Measurements from ENCODE around the gene TBC1D9.
"Not testable (repeated sequence)": the region's sequence is repeated elsewhere in the genome, so short reads cannot be mapped to it uniquely, and the experiment has no call there.

TBC1D9 gene

DNA sequence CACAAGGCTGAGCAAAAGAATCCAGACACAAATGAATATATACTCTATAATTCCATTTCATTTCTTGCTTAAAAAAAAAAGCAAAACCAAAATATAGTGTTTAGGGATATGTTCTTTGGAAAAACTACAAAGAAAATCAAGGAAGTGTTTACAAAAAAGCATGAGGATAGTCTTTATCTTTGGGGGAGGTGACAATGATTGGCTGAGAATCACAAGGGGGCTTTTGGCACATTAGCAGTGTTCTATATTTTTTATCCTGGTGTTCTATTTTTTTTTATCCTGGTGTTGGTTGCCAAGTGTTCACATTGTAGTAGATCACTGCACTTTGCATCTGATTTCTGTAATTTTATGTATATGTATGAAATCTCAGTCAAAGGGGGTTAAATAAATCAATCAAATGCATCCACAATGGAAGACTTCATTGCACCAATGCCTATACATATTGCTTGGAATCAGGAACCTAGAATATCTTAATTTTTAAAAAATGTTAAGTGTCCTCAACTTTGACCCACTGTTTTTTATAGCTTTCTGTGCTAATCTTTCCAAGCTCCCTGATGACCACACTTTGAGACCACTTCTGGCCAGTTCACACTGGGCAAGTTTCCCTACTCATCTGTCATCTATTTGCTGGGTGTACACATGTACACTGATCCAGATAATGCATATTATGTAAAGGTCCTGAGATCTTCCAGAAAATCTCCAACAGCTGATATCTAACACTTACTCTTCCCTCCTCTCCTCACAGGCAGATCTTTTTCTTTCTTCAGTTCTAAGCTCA lies 3.7 kb downstream of the TBC1D9 start:
- no peak for FAIRE-seq

DNA sequence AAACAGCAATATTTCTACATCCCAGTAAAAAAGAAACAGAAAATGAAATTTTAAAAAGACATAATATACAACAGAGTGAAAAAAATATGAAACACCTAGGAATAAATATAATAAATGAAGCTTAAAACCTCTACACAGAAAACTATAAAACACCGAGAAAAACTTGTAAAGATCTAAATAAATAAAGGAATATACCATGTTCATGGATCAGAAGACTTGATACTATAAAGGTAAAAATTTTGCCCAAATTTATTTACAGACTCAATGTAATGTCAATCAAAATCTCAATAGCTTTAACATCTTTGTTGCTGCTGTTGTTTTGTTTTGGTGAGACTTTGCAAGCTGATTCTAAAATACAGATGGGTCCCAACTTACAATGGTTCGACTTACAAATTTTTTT lies 5.7 kb downstream of the TBC1D9 start:
- FAIRE-seq: peak; percentile 90

DNA sequence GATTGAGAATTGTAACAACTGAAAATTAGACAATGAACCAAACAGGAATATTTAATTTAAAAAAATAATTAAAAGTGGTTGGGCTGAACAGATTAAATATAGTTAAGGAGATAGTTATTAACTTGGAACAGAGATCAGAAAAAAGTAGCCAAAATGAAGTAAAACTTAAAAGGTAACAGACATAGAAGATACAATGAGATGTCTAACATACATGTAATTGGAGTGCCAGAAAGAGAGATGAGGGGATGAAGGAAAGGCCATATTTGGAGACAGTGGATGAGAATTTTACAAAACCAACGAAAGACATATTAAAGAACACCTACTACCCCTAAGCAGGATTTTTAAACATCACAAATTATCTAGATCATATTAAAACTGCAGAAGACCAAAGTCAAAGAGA lies 8.0 kb downstream of the TBC1D9 start:
- FAIRE-seq: no peak

DNA sequence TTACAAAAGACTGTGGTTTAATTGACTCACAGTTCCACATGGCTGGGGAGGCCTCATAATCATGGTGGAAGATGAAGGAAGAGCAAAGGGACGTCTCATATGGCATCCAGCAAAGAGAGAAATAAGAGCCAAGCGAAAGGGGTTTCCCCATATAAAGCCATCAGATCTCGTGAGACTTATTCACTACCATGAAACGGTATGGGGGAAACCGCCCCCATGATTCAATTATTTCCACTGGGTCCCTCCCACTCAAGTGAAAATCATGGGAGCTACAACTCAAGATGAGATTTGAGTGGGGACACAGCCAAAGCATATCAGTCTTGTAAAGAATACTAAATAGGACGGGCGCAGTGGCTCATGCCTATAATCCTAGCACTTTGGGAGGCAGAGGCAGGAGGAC lies 9.6 kb downstream of the TBC1D9 start:
- FAIRE-seq: not testable (repeated sequence)

DNA sequence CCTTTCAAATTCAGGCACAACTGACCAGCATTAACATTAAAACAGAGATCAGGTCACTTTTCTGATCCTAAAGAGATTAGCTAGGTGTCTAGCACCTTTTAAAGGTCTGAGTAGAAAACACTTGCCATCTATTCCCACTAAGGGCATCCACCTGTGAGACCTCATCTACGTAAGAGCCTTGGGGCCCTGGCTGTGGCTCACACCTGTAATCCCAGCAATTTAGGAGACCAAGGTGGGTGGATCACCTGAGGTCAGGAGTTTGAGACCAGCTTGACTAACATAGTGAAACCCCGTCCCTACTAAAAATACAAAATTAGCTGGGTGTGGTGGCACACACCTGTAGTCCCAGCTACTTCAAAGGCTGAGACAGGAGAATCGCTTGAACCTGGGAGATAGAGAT lies 11.8 kb downstream of the TBC1D9 start:
- FAIRE-seq: no peak

DNA sequence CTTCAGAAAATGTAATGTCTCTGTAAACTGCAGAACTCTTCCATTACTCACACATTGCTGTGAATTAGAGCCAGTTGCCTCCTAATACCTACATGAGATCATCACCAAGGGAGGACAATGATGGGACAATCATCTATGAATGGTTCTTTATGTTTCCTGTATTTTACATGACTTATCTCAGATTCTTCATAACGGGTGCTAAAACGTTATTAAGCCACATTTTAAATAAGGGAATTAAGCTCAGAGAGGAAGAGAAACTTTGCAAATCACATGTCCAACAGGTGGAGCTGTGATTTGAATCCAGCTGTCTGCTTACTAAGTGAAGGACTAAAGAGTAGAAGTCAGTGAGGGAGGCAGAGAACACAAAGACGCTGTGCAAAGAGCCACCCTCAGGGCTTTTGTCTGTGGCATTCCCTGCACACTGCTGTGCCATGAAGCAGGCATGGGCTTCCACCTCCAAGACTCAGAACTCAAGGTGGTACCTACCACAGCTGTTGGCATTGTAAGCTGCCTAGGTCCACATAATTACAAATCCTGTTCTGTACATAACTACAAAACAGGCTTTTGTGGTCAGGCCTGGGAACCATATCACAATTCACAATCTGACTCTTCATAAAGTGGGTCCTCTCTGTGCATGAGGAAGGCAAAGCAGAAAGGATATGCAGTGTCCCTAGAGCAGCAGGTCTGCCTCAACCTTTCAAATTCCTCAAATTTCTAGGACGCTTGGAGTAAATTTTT lies 12.8 kb downstream of the TBC1D9 start:
- no peak for FAIRE-seq

DNA sequence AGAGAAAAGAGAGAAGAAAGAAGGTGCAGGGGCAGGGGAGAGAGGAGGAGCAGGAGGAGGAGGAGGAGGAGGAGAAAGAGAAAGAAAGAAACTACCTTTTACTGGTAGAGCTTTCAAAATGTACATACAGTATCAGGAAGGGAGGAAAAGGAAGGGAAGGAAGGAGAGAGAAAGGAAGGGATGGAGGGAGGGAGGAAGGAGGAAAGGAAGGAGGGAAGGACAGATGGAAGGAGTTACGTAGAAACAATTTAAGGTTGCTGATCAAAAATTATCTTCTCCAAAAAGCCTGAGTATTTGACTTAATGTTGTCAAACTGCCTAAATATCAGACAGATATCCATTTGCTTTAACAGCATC lies 13.4 kb downstream of the TBC1D9 start:
- FAIRE-seq: no peak

DNA sequence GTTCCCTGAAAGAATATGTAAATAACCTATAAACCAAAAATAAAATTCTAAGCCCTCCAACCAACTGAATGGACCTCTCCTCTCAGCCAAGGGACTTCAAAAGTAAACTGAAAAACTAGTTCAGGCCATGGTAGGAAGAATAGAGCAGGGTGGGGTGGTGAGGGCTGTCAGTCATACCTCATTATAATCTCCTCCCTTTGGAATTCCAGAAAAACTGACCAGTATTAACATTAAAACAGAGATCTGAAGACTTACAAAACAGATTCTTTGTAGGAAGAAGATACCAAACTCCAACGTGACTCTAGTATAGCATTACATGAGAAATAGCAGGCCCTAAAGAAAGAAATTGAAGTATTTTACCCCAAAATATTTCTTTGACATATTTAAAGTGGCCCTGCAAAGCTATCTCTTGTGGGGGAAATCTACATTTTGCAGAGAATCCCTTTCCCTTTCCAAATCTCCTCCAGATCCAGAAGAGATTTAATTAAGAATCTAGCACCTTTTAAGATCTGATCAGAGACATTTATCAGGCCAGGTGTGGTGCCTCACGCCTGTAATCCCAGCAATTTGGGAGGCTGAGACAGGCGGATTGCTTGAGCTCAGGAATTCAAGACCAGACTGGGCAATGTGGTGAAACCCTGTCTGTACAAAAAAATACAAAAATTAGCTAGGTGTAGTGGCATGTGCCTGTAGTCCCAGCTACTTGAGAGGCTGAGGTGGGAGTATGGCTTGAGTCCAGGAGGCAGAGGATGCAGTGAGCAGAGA lies 15.1 kb downstream of the TBC1D9 start:
- no peak for FAIRE-seq

DNA sequence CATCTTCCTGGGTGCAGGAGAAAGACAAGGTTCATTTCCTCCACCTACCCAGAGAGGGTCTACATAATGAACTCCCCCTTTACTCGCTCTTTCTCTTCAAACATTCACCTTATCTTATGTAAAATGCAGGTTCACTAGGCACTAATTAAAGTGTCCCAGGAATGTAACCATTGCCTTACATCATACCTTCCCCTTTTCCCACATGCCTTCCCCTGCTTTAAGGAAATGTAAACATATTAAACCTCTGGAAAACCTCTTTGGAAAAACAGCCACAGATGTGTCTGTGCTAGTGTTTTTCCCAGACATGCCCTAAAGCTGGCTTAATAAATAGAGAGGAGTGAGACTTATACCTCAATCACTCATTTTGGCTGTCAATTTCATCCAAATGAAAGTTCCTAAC lies 15.8 kb downstream of the TBC1D9 start:
- FAIRE-seq: no peak

DNA sequence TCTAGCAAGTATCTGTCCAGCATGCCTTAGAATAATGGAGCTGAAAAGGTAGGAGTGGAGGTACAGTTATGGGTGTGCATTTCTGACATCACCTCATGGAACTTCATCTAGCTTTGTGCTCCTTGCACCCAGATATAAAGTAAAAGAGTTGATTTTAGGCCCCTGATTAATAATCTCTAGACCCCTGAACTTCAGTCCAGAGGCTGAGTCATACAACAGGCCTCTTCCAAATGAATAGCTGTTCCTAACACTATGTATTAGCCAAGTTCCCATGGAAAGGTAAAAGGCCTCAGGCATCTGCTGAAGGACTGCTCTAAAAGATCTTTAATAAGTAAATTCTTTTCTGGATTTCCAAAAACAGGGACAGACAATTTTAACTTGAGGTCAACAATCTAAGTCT lies 16.2 kb downstream of the TBC1D9 start:
- FAIRE-seq: no peak

DNA sequence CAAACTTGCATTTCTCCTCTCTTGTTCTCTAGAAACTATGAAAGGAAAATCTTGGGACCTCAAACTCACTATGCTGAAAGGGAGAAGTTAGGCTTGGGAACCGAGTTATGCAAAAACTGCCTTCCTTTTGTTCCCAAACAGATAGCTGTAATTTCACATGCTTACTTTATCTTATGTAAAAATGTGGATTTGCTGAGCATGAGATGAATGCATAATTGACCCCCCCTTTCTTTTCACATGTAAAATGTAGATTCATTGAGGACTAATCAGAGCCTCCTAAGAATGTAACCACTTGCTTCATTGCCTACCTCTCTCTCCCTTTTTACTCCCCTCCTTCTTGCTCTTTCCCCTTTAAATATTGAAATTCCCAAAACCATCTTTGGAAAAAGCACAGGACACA lies 18.0 kb downstream of the TBC1D9 start:
- FAIRE-seq: no peak

DNA sequence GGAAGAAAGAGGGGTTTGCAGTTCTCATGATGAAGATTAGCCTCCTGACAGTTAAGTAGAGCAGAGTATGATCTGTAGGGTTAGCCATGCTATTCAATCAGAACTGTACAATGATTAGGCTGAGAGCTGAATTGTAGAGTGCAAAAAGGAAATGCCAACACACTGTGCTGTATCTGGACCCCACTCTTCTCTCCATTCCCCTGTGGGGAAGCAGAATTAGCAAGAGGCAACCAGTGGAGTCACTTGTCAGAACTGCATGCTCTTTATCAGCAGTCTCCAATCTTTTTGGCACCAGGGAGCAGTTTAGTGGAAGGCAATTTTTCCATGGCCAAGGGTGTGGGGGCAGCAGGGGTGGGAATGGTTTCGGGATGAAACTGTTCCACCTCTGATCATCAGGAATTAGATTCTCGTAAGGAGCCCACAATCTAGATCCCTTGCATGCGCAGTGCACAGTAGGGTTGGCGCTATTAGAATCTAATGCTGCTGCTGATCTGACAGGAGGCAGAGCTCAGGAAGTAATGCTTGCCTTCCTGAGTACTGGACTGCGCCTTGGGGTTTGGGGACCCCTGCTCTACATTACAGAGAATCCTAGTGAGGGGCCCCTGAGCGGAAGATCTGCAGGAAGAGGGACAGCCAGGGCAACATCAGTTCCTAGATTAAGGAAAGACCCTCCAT lies 19.4 kb downstream of the TBC1D9 start:
- no peak for FAIRE-seq

DNA sequence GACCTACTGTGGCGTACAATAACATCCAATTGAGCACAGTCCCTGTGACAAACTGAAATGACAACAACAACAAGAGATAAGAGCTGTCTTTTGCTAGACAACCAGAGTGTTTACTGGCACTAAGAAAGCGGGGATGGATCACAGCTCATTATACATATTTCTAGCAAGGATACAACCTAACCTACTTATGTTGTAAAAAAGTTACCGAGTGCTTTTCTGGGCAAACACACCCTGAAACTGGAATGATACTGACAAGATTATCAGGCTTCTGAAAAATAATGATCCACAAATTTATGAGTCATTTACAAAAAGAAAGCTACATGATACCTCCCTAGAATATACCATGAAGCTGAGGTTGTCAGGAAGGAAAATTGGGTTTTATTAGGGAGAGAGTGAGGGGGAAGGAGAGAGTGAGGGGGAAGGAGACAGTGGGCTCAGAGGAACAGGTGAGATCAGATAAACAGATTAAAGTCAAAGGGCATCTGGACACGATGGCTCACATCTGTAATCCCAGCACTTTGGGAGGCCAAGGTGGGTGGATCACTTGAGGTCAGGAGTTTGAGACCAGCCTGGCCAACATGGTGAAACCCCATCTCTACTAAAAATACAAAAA lies 20.3 kb downstream of the TBC1D9 start:
- no peak for FAIRE-seq

DNA sequence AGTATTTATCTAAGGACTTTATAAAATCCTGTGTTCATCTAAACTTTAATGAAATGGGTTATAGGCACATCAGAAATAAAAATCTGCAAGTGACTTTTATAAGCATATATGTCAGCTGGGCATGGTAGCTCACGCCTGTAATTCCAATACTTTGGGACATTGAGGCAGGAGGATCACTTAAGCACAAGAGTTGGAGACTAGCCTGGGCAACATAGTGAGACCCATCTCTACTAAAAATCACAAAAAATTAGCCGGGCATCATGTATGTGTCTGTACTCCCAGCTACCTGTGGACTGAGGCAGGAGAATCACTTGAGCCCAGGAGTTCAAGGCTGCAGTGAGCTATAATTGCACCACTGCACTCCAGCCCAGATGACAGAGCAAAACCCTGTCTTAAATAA lies 20.9 kb downstream of the TBC1D9 start:
- FAIRE-seq: no peak

DNA sequence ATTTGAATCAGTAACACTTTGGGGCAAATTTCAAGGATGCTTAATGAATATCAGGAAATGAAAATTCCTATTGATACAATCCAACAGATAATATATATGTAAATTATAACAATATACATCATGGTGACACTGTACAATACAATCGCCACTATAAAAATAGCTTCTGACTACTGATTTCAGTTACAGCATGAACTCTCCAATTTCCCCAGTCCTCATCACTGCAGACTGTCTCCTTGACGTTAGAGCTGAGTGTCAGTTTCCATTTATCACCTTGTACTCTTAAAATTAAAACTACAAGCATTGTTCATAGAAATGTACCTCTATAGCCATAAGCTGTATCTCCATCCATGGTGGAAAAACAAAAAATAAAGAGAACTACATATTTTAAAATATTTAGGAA lies 23.4 kb downstream of the TBC1D9 start:
- no peak for FAIRE-seq

DNA sequence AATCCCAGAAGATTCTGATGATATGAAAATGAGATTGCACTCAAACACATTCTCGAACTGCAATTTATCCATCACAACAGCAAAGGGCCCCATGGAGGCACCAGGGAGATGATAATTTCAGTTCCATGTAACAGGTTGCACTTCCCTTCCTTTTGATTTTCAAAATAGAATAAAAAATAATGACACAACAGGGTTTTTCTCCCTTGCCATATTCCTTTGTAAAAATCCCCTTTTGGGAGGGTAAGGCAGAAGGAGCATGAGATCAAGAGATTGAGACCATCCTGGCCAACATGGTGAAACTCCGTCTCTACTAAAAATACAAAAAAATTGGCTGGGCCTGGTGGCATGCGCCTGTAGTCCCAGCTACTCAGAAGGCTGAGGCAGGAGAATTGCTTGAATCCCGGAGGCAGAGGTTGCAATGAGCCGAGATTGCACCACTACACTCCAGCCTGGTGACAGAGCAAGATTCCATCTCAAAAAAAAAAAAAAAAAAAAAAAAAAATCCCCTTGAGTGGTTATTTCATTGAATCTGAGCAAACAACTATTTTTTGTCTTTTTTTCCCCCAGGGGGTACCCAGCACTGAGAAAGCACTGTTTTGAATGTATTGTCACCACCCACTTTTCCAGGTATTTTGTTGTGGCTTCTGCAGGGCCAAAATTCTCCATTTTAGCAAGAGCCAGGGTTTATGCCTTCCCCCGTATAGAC lies 26.7 kb downstream of the TBC1D9 start:
- no peak for FAIRE-seq

DNA sequence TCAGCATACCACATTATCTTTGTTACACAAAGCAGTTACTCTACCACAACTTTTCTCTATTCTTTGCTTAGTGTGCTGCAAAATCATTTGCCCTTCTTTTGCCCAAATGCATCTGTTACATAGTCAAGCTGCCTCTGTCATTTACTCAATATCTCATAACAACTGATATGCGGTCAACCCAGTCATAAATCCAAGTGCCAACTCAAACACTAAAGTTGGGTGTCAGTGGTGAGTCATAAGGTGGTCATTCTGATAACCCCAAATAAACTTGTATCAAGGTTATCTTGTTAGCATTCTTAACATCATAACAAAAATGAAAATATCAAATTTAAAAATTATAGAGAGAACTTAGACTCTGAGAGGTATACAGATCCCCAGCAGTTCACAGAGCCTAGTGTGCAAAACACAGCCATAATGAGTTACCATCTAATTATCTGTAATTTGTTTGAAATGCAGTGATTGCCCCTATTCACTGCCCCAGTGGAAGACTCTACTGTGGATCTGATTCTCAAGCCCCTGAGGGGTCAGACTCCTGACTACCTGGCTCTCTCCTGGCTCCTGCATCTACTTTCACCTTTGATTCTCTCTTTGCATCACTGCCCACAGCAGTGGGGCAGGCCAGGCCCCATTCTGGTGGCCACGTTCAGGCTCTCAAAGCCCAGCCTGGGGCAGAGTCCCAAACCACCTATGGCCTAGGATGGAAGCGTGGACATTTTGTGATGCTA lies 29.2 kb downstream of the TBC1D9 start:
- FAIRE-seq: no peak

DNA sequence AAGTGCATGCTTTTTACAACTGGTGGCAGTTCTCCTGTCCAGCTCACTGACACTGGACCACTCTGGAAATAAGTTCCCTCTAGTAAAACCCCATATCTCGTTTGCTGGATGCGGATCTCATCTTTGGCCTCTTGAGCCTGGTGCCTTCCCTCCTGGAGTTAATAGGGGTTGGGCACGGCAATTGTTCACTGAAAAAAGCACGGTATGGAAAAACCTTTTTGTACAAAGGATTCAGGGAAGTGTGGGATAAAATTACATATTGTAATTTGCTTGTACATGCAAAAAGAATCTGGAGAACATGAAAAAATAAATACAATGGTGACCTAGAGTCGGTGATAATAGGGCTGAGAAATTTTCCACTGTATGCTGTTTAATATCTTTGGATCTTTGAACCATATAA lies 30.6 kb downstream of the TBC1D9 start:
- no peak for FAIRE-seq

DNA sequence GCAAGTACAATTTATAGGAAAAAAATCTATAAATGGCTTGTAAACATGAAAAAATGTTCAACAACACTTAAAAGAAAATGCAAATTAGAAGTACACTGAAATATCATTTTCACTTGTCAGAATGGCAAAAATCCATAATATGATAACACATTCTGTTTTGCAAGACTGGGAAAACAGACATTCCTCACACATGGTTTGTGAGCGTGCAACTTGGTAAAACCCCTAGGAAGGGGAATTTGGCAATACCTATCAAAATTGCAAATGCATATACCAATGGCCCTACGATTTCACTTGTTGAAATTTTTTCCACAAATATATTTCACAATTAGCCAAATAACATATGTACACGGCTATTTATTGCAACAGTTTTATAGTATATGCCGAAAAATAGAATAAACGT lies 31.4 kb downstream of the TBC1D9 start:
- no peak for FAIRE-seq

DNA sequence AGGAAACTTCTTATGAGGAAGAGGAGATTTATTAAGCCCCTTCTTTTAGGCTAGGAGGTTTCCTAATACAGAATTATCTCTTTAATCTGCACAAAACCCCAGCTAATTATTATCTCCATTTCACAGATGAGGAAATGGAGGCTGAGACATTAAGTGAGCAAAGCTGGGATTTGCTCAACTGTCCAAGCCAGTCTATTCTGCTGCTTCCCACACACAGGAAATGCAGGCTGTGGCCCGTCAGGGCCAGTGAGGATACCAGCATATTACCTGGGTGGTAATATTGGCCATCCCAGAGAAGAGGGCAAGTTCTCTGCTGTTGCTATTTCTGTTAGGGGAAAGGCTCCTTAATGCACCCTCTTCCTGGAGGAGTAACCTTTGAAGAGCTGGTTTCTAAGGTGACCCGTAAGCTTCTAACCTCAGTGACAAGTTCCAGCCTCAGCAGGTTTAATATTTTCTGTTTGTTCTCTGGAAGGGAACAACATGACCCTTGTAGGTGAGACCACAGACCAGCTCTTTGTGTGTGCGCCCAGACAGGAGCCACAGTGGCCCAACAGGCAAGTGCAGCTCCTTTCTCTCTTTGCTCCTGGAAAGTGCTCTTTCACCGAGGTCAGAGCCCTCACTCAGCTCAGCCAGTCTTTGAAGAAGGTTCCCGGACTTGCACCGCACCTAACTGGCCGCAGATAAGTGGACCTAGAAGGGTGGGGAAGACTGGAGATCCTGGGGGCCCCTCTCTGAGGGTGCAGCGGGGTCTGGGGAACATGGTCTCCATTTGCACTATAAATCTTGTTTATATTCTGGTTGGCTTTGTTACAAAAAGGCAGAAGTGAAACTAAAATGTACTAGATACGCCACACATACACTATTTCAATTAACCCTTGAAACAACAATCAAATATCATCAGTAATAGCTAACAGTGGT lies 35.5 kb downstream of the TBC1D9 start:
- no peak for FAIRE-seq
